ENCODE measurements around the gene TBC1D1.

TBC1D1 gene

GRCh38 chr4:38037612-38038011 is 146.7 kb downstream of the TBC1D1 start:
- ATAC-seq, result no peak
- no peak for TF ChIP-seq CSDC2 (CRISPR knock-in tag; IDR thresholded peaks at IDR 0.05)

GRCh38 chr4:38040619-38041018 is 149.7 kb downstream of the TBC1D1 start:
- ATAC-seq, result no peak
- TF ChIP-seq CSDC2 (CRISPR knock-in tag; IDR thresholded peaks at IDR 0.05), result no peak

- TF ChIP-seq RARB (CRISPR knock-in tag; IDR thresholded peaks at IDR 0.05), result no peak
- no peak for TF ChIP-seq CREB5 (CRISPR knock-in tag; IDR thresholded peaks at IDR 0.05; ENCODE audit: low read depth)
- TF ChIP-seq PATZ1 (CRISPR knock-in tag; IDR thresholded peaks at IDR 0.05; ENCODE audit: borderline replicate concordance), result no peak
- no peak for TF ChIP-seq ISL1 (CRISPR knock-in tag; IDR thresholded peaks at IDR 0.05)
- no peak for TF ChIP-seq GLIS3 (CRISPR knock-in tag; IDR thresholded peaks at IDR 0.05)
- no peak for TF ChIP-seq CSDC2 (CRISPR knock-in tag; IDR thresholded peaks at IDR 0.05)
- no peak for TF ChIP-seq ZC3H10 (CRISPR knock-in tag; IDR thresholded peaks at IDR 0.05)
- TF ChIP-seq ZNF8 (CRISPR knock-in tag; IDR thresholded peaks at IDR 0.05), result no peak
- no peak for TF ChIP-seq TCF4 (CRISPR knock-in tag; IDR thresholded peaks at IDR 0.05; ENCODE audit: borderline replicate concordance)
- TF ChIP-seq CSRNP3 (CRISPR knock-in tag; IDR thresholded peaks at IDR 0.05), result no peak
- no peak for TF ChIP-seq OSR1 (CRISPR knock-in tag; IDR thresholded peaks at IDR 0.05)
- TF ChIP-seq TSHZ2 (CRISPR knock-in tag; IDR thresholded peaks at IDR 0.05), result no peak
- TF ChIP-seq ZNF70 (CRISPR knock-in tag; IDR thresholded peaks at IDR 0.05), result no peak
- no peak for TF ChIP-seq ZFP3 (CRISPR knock-in tag; IDR thresholded peaks at IDR 0.05)
- TF ChIP-seq BACH2 (CRISPR knock-in tag; IDR thresholded peaks at IDR 0.05; ENCODE audit: borderline replicate concordance), result no peak
- no peak for TF ChIP-seq POU6F1 (CRISPR knock-in tag; IDR thresholded peaks at IDR 0.05; ENCODE audit: borderline replicate concordance, low read depth)
- ATAC-seq, result no peak
Observed at GRCh38 chr4:38044060-38044459, 153.2 kb downstream of the TBC1D1 start.

GRCh38 chr4:38045289-38045988 is 154.6 kb downstream of the TBC1D1 start:
- TF ChIP-seq PATZ1 (CRISPR knock-in tag; IDR thresholded peaks at IDR 0.05; ENCODE audit: borderline replicate concordance) (no peak), ZFP3 (CRISPR knock-in tag; IDR thresholded peaks at IDR 0.05) (no peak), BACH2 (CRISPR knock-in tag; IDR thresholded peaks at IDR 0.05; ENCODE audit: borderline replicate concordance) (no peak), SNAI2 (CRISPR knock-in tag; IDR thresholded peaks at IDR 0.05) (no peak), GLIS3 (CRISPR knock-in tag; IDR thresholded peaks at IDR 0.05) (no peak), ZNF70 (CRISPR knock-in tag; IDR thresholded peaks at IDR 0.05) (no peak), CSDC2 (CRISPR knock-in tag; IDR thresholded peaks at IDR 0.05) (no peak), ISL1 (CRISPR knock-in tag; IDR thresholded peaks at IDR 0.05) (no peak), PPARA (CRISPR knock-in tag; IDR thresholded peaks at IDR 0.05; ENCODE audit: borderline replicate concordance) (no peak), ZNF8 (CRISPR knock-in tag; IDR thresholded peaks at IDR 0.05) (no peak), ZNF565 (CRISPR knock-in tag; conservative IDR thresholded peaks at IDR 0.05; ENCODE audit: low read depth) (no peak), TOX (CRISPR knock-in tag; IDR thresholded peaks at IDR 0.05; ENCODE audit: borderline replicate concordance) (no peak)
- no peak for ATAC-seq
